GM21717 (cell line): ENCODE measurements around the gene FXYD2.
"Not testable (repeated sequence)": the region's sequence is repeated elsewhere in the genome, so short reads cannot be mapped to it uniquely, and the experiment has no call there.

Source experiments
- ATAC-seq: cut with Tn5 transposase; IDR thresholded peaks from one replicate; pipeline ENCODE4 v1.9.1; 2021; ENCODE audit warnings: mild to moderate bottlenecking, moderate library complexity; ENCODE audit not compliant: unreplicated experiment

FXYD2 gene

GRCh38 chr11:117824571-117825537 is at the start of gene FXYD2:
FXYD2 (minus strand) TSS chr11:117824744; CDS start chr11:117824678, 66 bp downstream.
- ATAC-seq, result no peak

- ATAC-seq, result no peak
Observed at GRCh38 chr11:117873828-117874125, 49.2 kb upstream of the FXYD2 start.

- no peak for ATAC-seq
Observed at GRCh38 chr11:117872975-117873827, 48.7 kb upstream of the FXYD2 start.

- ATAC-seq, result no peak
Observed at GRCh38 chr11:117872420-117872961, 47.9 kb upstream of the FXYD2 start.

- ATAC-seq, result no peak
Observed at GRCh38 chr11:117871784-117872183, 47.2 kb upstream of the FXYD2 start.

- no peak for ATAC-seq
Observed at GRCh38 chr11:117871160-117871559, 46.6 kb upstream of the FXYD2 start.

- ATAC-seq, result no peak
Observed at GRCh38 chr11:117870103-117870952, 45.8 kb upstream of the FXYD2 start.

- no peak for ATAC-seq
Observed at GRCh38 chr11:117869604-117870003, 45.1 kb upstream of the FXYD2 start.

GRCh38 chr11:117868815-117869561 is 44.4 kb upstream of the FXYD2 start:
- ATAC-seq, result no peak

- no peak for ATAC-seq
Observed at GRCh38 chr11:117868088-117868487, 43.5 kb upstream of the FXYD2 start.

- no peak for ATAC-seq
Observed at GRCh38 chr11:117866526-117866925, 42.0 kb upstream of the FXYD2 start.

GRCh38 chr11:117865546-117865945 is 41.0 kb upstream of the FXYD2 start:
- ATAC-seq, result not testable (repeated sequence)

GRCh38 chr11:117863383-117863782 is 38.8 kb upstream of the FXYD2 start:
- ATAC-seq, result no peak

GRCh38 chr11:117862753-117863152 is 38.2 kb upstream of the FXYD2 start:
- ATAC-seq, result no peak

- no peak for ATAC-seq
Observed at GRCh38 chr11:117862019-117862725, 37.6 kb upstream of the FXYD2 start.

GRCh38 chr11:117861151-117862018 is 36.8 kb upstream of the FXYD2 start:
- ATAC-seq, result no peak

- ATAC-seq, result no peak
Observed at GRCh38 chr11:117860139-117860538, 35.6 kb upstream of the FXYD2 start.

- ATAC-seq, result no peak
Observed at GRCh38 chr11:117859488-117860112, 35.1 kb upstream of the FXYD2 start.
